ENCODE data around the gene FAM43B. TPM values are rescaled to one million over a fixed set of nuclear protein-coding genes. Genes with fewer than 3 reads are reported as not detected.
A peak's percentile ranks its signal among the peaks of the same experiment; 100 is the strongest.

Gene FAM43B
- polyA plus RNA-seq, 3 donors = not detected

- Histone ChIP-seq H3K27ac (ENCODE audit: low read depth in 1 of 2, low read length in 2 of 2) (peak overlapping the region in 1 of 2 donors; percentile 90), H3K36me3 (replicated peaks in 1 of 2; ENCODE audit: control insufficient read depth in 1 of 2, insufficient read depth in 2 of 2, low read length in 2 of 2) (peaks cover 4 to 34% of the 10 kb centered on the region in 2 donors), H4K20me1 (ENCODE audit: insufficient read depth, low read length) (peaks cover 14% of the 10 kb centered on the region), H3K9me3 (replicated peaks in 1 of 2; ENCODE audit: control insufficient read depth in 1 of 2, insufficient read depth in 1 of 2, low read length in 2 of 2) (no peaks in the 10 kb centered on the region), H2AFZ (ENCODE audit: insufficient read depth, low read depth, low read length, poor library complexity, severe bottlenecking) (peak overlapping the region; percentile 93), H3K9ac (ENCODE audit: insufficient read depth, low read length, poor library complexity, severe bottlenecking) (peak overlapping the region; percentile 88), H3K4me3 (replicated peaks in 1 of 3; ENCODE audit: low read depth in 2 of 3, low read length in 3 of 3) (peak overlapping the region; percentile 90 to 98 (median 92)), H3K4me1 (ENCODE audit: control insufficient read depth in 1 of 2, insufficient read depth in 2 of 2, low read length in 2 of 2) (peaks cover 13 to 16% of the 10 kb centered on the region in 2 donors), H3K4me2 (replicated peaks; ENCODE audit: extremely low read depth, low read length, poor library complexity, severe bottlenecking) (peak overlapping the region; percentile 74), H3K79me2 (ENCODE audit: insufficient read depth, low read length) (peaks cover 33% of the 10 kb centered on the region), H3K27me3 (ENCODE audit: control insufficient read depth in 2 of 2, insufficient read depth in 2 of 2, low read length in 2 of 2) (peaks cover 2 to 7% of the 10 kb centered on the region in 2 donors)
- 61% methylated on average over 3 of the region's 5 CpGs for WGBS (ENCODE audit: insufficient coverage)
- H3K27ac Mint-ChIP-seq = peak overlapping the region; percentile 90 to 97 (median 94)
- H3K9me3 Mint-ChIP-seq = peaks cover 0 to 1% (median 0%) of the 10 kb centered on the region in 7 donors
- intact Hi-C loops (cut with micrococcal nuclease) = no loop called here
- peak overlapping the region; percentile 92 to 93 for H3K4me3 Mint-ChIP-seq
- H3K27me3 Mint-ChIP-seq (ENCODE audit: low read depth in 3 of 3) = peaks cover 5 to 17% (median 10%) of the 10 kb centered on the region in 3 donors
- H3K36me3 Mint-ChIP-seq = peaks cover 8 to 22% of the 10 kb centered on the region in 2 donors
- no peak for DNase-seq
- no peak for TF ChIP-seq CTCF (IDR thresholded peaks at IDR 0.05)
- peaks cover 11% of the 10 kb centered on the region for H3K4me1 Mint-ChIP-seq
These were observed 45.2 kb upstream of the FAM43B start for GRCh38 chr1:20507248-20507563.

- intact Hi-C loops (cut with micrococcal nuclease) = no loop called here
- Mint-ChIP-seq H3K4me1 (peaks cover 11% of the 10 kb centered on the region), H3K36me3 (peaks cover 4 to 19% of the 10 kb centered on the region in 2 donors), H3K27me3 (ENCODE audit: low read depth in 3 of 3) (peaks cover 10 to 20% (median 11%) of the 10 kb centered on the region in 3 donors), H3K9me3 (peaks cover 0 to 1% (median 0%) of the 10 kb centered on the region in 7 donors), H3K4me3 (peak within 1 kb of the TSS; percentile 92 to 93), H3K27ac (peak within 1 kb of the TSS; percentile 90 to 97 (median 94))
- Histone ChIP-seq H2AFZ (ENCODE audit: insufficient read depth, low read depth, low read length, poor library complexity, severe bottlenecking) (peak within 1 kb of the TSS; percentile 93), H4K20me1 (ENCODE audit: insufficient read depth, low read length) (peaks cover 14% of the 10 kb centered on the region), H3K79me2 (ENCODE audit: insufficient read depth, low read length) (peaks cover 33% of the 10 kb centered on the region), H3K4me3 (replicated peaks in 1 of 3; ENCODE audit: low read depth in 2 of 3, low read length in 3 of 3) (peak within 1 kb of the TSS; percentile 90 to 98 (median 92)), H3K9ac (ENCODE audit: insufficient read depth, low read length, poor library complexity, severe bottlenecking) (peak within 1 kb of the TSS; percentile 88), H3K27ac (ENCODE audit: low read depth in 1 of 2, low read length in 2 of 2) (peak within 1 kb of the TSS; percentile 50 to 90), H3K4me2 (replicated peaks; ENCODE audit: extremely low read depth, low read length, poor library complexity, severe bottlenecking) (peak within 1 kb of the TSS; percentile 74), H3K9me3 (replicated peaks in 1 of 2; ENCODE audit: control insufficient read depth in 1 of 2, insufficient read depth in 1 of 2, low read length in 2 of 2) (no peaks in the 10 kb centered on the region), H3K36me3 (replicated peaks in 1 of 2; ENCODE audit: control insufficient read depth in 1 of 2, insufficient read depth in 2 of 2, low read length in 2 of 2) (peaks cover 3 to 28% of the 10 kb centered on the region in 2 donors), H3K27me3 (ENCODE audit: control insufficient read depth in 2 of 2, insufficient read depth in 2 of 2, low read length in 2 of 2) (peaks cover 2 to 9% of the 10 kb centered on the region in 2 donors), H3K4me1 (ENCODE audit: control insufficient read depth in 1 of 2, insufficient read depth in 2 of 2, low read length in 2 of 2) (peaks cover 13 to 16% of the 10 kb centered on the region in 2 donors)
- peak; percentile 90 to 94 (median 91) for DNase-seq
- TF ChIP-seq CTCF (IDR thresholded peaks at IDR 0.05) = no peak
- WGBS (ENCODE audit: insufficient coverage) = under 1% methylated on average over 47 of the region's 58 CpGs
These were observed 44.6 kb upstream of the FAM43B start, which contains the start of gene MUL1 for GRCh38 chr1:20507564-20508410. TSS of gene MUL1 (minus strand) at chr1:20508151. CDS start at chr1:20508024, 127 bp downstream.
